ENCODE measurements around the gene SLC25A23. TPM values are rescaled to one million over a fixed set of nuclear protein-coding genes. Genes with fewer than 3 reads are reported as not detected.

Gene SLC25A23
- total and polyA plus RNA-seq, 9 of the 15 experiments (the other 6 are each of a cell fraction or from before 2014, with no cell fraction given), result 6.1 to 72.0 (median 26.6) TPM

GRCh38 chr19:6423499-6424194 is 35.9 kb downstream of the SLC25A23 start:
- peak overlapping the region; percentile 95 for H3K4me2 ChIP-seq (ENCODE audit: insufficient read depth, low read length)
- H3K79me2 ChIP-seq (ENCODE audit: control insufficient read depth, insufficient read depth, low read length), result peaks cover 63% of the 10 kb centered on the region
- peaks cover 17 to 43% of the 10 kb centered on the region in 2 experiments for H3K4me1 ChIP-seq (replicated peaks in 1 of 2; ENCODE audit: control insufficient read depth in 2 of 2, insufficient read depth in 2 of 2, low read length in 2 of 2)
- no peaks in the 10 kb centered on the region for H3K27me3 ChIP-seq (ENCODE audit: control insufficient read depth in 2 of 2, insufficient read depth in 2 of 2, low read length in 2 of 2)
- peak overlapping the region; percentile 80 to 92 for H3K9ac ChIP-seq (ENCODE audit: insufficient read depth in 1 of 2, low read depth in 2 of 2, low read length in 2 of 2)
- DNase-seq (ENCODE audit: extremely low read depth in 1 of 4, low spot score in 3 of 4), result peak; percentile 43 to 76 (median 54)
- H3K9me1 ChIP-seq (ENCODE audit: control insufficient read depth, insufficient read depth, low read length), result peaks cover 11% of the 10 kb centered on the region
- peaks cover 47% of the 10 kb centered on the region for H3K36me3 ChIP-seq (ENCODE audit: control insufficient read depth, insufficient read depth, low read length)
- ATAC-seq, result peak; percentile 23
- in situ Hi-C loops (cut with MboI), result no loop called here
- peak; percentile 87 for FAIRE-seq
- H3K4me3 ChIP-seq, result peak overlapping the region; percentile 82
- ChIA-PET POLR2A (interaction anchor here (0.7 to 2.4 kb wide), 3 partner anchors 9 to 147 kb away, joined by 3 to 16 read pairs (median 3); no protein-coding TSS in a partner anchor), CTCF (ENCODE audit: low intra/inter-chr PET ratio) (no interaction called here)
- WGBS (ENCODE audit: insufficient coverage, low coverage, missing lambda C conversion rate), result 0% methylated on average over 20 of the region's 20 CpGs
- no peak overlapping the region for H2AFZ ChIP-seq (ENCODE audit: low read depth, low read length)
- H3K9me3 ChIP-seq (replicated peaks; ENCODE audit: control insufficient read depth, insufficient read depth, low read depth, low read length), result no peaks in the 10 kb centered on the region
- BruUV-seq (replicated peaks), result no TSS peak
- peak overlapping the region; percentile 70 for H3K27ac ChIP-seq (ENCODE audit: extremely low read depth, low read depth, low read length)
- intact Hi-C loops (cut with micrococcal nuclease), result loop anchor here (10.0 kb wide), 2 partner anchors 109 to 259 kb away; no protein-coding TSS in a partner anchor
- peaks cover 51% of the 10 kb centered on the region for H4K20me1 ChIP-seq (replicated peaks; ENCODE audit: control insufficient read depth, insufficient read depth, low read length)
- TF ChIP-seq ZBTB17 (CRISPR knock-in tag; IDR thresholded peaks at IDR 0.05) (peak; percentile 40; the same call in 1 of the 2 replicates), POLR2H (tag; IDR thresholded peaks at IDR 0.05; ENCODE audit: low read depth) (no peak), MEF2D (tag; conservative IDR thresholded peaks at IDR 0.05; ENCODE audit: low read depth) (no peak), KHSRP (IDR thresholded peaks at IDR 0.05) (no peak), NBN (IDR thresholded peaks at IDR 0.05; ENCODE audit: low read depth) (no peak), ZBTB9 (CRISPR knock-in tag; IDR thresholded peaks at IDR 0.05) (0 out of 2 replicates have a peak, but pooled peaks have one; percentile 42), OTX1 (CRISPR knock-in tag; IDR thresholded peaks at IDR 0.05) (0 out of 2 replicates have a peak, but pooled peaks have one; percentile 52), NFATC3 (IDR thresholded peaks at IDR 0.05) (no peak), CHD2 (IDR thresholded peaks at IDR 0.05; ENCODE audit: low read depth, low read length) (no peak), CHD4 (IDR thresholded peaks at IDR 0.05; ENCODE audit: insufficient read depth, insufficient replicate concordance, low read depth, low read length, poor library complexity, severe bottlenecking) (no peak), TCFL5 (CRISPR knock-in tag; conservative IDR thresholded peaks at IDR 0.05) (no peak), U2AF2 (optimal IDR thresholded peaks at IDR 0.05; ENCODE audit: low read depth, low read length) (no peak), XRCC5 (IDR thresholded peaks at IDR 0.05; ENCODE audit: low read depth, low read length) (no peak), NFXL1 (CRISPR knock-in tag; IDR thresholded peaks at IDR 0.05) (no peak), TCF3 (CRISPR knock-in tag; IDR thresholded peaks at IDR 0.05) (no peak)
- TF ChIP-seq, protein P1, sequence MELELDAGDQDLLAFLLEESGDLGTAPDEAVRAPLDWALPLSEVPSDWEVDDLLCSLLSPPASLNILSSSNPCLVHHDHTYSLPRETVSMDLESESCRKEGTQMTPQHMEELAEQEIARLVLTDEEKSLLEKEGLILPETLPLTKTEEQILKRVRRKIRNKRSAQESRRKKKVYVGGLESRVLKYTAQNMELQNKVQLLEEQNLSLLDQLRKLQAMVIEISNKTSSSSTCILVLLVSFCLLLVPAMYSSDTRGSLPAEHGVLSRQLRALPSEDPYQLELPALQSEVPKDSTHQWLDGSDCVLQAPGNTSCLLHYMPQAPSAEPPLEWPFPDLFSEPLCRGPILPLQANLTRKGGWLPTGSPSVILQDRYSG (tag; conservative IDR thresholded peaks at IDR 0.05; ENCODE audit: low read depth), result no peak
- TF ChIP-seq, protein P2, sequence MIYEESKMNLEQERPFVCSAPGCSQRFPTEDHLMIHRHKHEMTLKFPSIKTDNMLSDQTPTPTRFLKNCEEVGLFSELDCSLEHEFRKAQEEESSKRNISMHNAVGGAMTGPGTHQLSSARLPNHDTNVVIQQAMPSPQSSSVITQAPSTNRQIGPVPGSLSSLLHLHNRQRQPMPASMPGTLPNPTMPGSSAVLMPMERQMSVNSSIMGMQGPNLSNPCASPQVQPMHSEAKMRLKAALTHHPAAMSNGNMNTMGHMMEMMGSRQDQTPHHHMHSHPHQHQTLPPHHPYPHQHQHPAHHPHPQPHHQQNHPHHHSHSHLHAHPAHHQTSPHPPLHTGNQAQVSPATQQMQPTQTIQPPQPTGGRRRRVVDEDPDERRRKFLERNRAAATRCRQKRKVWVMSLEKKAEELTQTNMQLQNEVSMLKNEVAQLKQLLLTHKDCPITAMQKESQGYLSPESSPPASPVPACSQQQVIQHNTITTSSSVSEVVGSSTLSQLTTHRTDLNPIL (CRISPR knock-in tag; IDR thresholded peaks at IDR 0.05), result no peak

Measured in K562 (cell line).